GM12878 (cell line): ENCODE data around the gene GALP. TPM values are rescaled to one million over a fixed set of nuclear protein-coding genes. Genes with fewer than 3 reads are reported as not detected.
"Not testable (repeated sequence)": the region's sequence is repeated elsewhere in the genome, so short reads cannot be mapped to it uniquely, and the experiment has no call there.

Experiments
- ATAC-seq: fragments of 200-7000 bp; cut with Tn5 transposase; 3 replicates; pipeline ENCODE4 v1.9.1; 2020; ENCODE audit warnings: mild to moderate bottlenecking, moderate library complexity
- Bru-seq: library from RNA; stranded (reverse); fragments of 400-500 nt; gene quantifications from one replicate; lab custom pipeline; 2021; lab: Mats Ljungman, UMichigan
- BruChase-seq, 2 experiments: library from RNA; stranded (reverse); fragments of 400-500 nt; gene quantifications; one replicate each; lab custom pipeline; 2021; lab: Mats Ljungman, UMichigan
- BruUV-seq: library from RNA; stranded (reverse); fragments of 400-500 nt; replicated peaks from 2 replicates; lab custom pipeline; 2021; lab: Mats Ljungman, UMichigan
- CTCF ChIA-PET: fragments of 300-600 bp; sonication (Branson Sonifier 250); formaldehyde crosslinking; extraction: SDS; loops from one replicate; lab custom pipeline; 2021; ENCODE audit warnings: inconsistent platforms; lab: Yijun Ruan, JAX
- POLR2A ChIA-PET: fragments of 350-600 bp; formaldehyde crosslinking; extraction: SDS; loops from one replicate; lab custom pipeline; 2021; ENCODE audit warnings: inconsistent platforms; lab: Charles Lee
- RAD21 ChIA-PET: fragments of 300-600 bp; sonication (Branson Sonifier 250); formaldehyde crosslinking; loops from one replicate; lab custom pipeline; 2023; ENCODE audit warnings: antibody characterized with exemption; ENCODE audit not compliant: unreplicated experiment; lab: Charles Lee
- SMC1A ChIA-PET: fragments of 300-600 bp; sonication (Branson Sonifier 250); formaldehyde crosslinking; loops from one replicate; lab custom pipeline; 2023; ENCODE audit not compliant: unreplicated experiment, uncharacterized antibody; lab: Charles Lee
- DNase-seq: peaks from one replicate; pipeline ENCODE4 v3.0.0-alpha.2; 2011; ENCODE audit warnings: low read depth, low spot score
- FAIRE-seq: peaks from 3 replicates; lab custom pipeline; 2011; peaks lifted over from hg19 to GRCh38; lab: Jason Lieb, UNC
- H2AFZ ChIP-seq: 2 replicates; pipeline ENCODE4 v1.6.0; 2011; ENCODE audit warnings: low read depth, low read length, control low read depth; ENCODE audit not compliant: control insufficient read depth
- H3K27ac ChIP-seq: 2 replicates; pipeline ENCODE4 v1.5.1; 2011; ENCODE audit warnings: control low read depth; ENCODE audit not compliant: control insufficient read depth, insufficient read depth
- H3K27me3 ChIP-seq, 2 experiments: replicated peaks in 1 of 2; 2 replicates each; pipeline versions ENCODE4 v1.6.0 to v1.6.1; 2011; ENCODE audit warnings: low read length in 1 of 2; ENCODE audit not compliant: control insufficient read depth in 2 of 2, insufficient read depth in 2 of 2
- H3K36me3 ChIP-seq, 2 experiments: 2 replicates each; pipeline ENCODE4 v1.5.1; 2011; ENCODE audit warnings: low read length in 1 of 2; ENCODE audit not compliant: control insufficient read depth in 2 of 2, insufficient read depth in 2 of 2
- H3K4me1 ChIP-seq: 2 replicates; pipeline ENCODE4 v1.6.1; 2011; ENCODE audit warnings: mild to moderate bottlenecking, low read length, moderate library complexity, mixed read lengths; ENCODE audit not compliant: control insufficient read depth, insufficient read depth
- H3K4me2 ChIP-seq: 2 replicates; pipeline ENCODE4 v1.6.0; 2011; ENCODE audit warnings: control low read depth; ENCODE audit not compliant: control insufficient read depth, insufficient read depth
- H3K4me3 ChIP-seq: fragments of 200-600 bp; sonication (generic); 2 replicates; pipeline ENCODE4 v1.5.1; 2016
- H3K79me2 ChIP-seq: 2 replicates; pipeline ENCODE4 v1.6.0; 2011; ENCODE audit warnings: low read length; ENCODE audit not compliant: control insufficient read depth, insufficient read depth
- H3K9ac ChIP-seq: 2 replicates; pipeline ENCODE4 v1.8.0; 2011; ENCODE audit warnings: low read length, control low read depth, mixed read lengths; ENCODE audit not compliant: control insufficient read depth, insufficient read depth
- H3K9me3 ChIP-seq: replicated peaks from 3 replicates; pipeline ENCODE4 v1.5.1; 2011; ENCODE audit warnings: mild to moderate bottlenecking, low read length; ENCODE audit not compliant: control insufficient read depth, insufficient read depth
- H4K20me1 ChIP-seq: 2 replicates; pipeline ENCODE4 v1.6.0; 2011; ENCODE audit not compliant: control insufficient read depth, insufficient read depth
- NFYB ChIP-seq: IDR thresholded peaks from 2 replicates; pipeline ENCODE4 v1.6.1; 2011; ENCODE audit warnings: low read depth, mild to moderate bottlenecking, low read length, improper control_type of control experiment, moderate library complexity; ENCODE audit not compliant: insufficient read depth
- SIN3A ChIP-seq: IDR thresholded peaks from 2 replicates; pipeline ENCODE4 v1.6.1; 2012; ENCODE audit warnings: low read depth, low read length, improper control_type of control experiment
- ZBTB40 ChIP-seq: fragments of 450-650 bp; IDR thresholded peaks from 2 replicates; pipeline ENCODE4 v1.6.1; 2016; ENCODE audit warnings: mild to moderate bottlenecking, moderate library complexity, borderline replicate concordance
- WGBS: methylation state at CpG from one replicate; pipeline ENCODE4 v1.1.6; 2016; ENCODE audit warnings: low lambda C conversion rate; ENCODE audit not compliant: insufficient replicate concordance, insufficient coverage; ENCODE audit errors: missing lambda C conversion rate; 5-methylcytosine and 5-hydroxymethylcytosine counted together
- in situ Hi-C: fragments of 300-500 bp; cut with MboI; formaldehyde crosslinking; loops from 9 replicates; pipeline ENCODE4 v1.14.3; 2018; ENCODE audit warnings: mixed read lengths
- intact Hi-C: fragments of 100-400 bp; cut with micrococcal nuclease; formaldehyde crosslinking; loops from one replicate; pipeline ENCODE4 v1.14.2; 2022; ENCODE audit not compliant: unreplicated experiment
- long read RNA-seq, 2 experiments: library from polyadenylated mRNA; unstranded; transcript quantifications; one replicate each; pipeline ENCODE4 v2.0.0, GENCODE V29; 2019 to 2020
- polyA minus RNA-seq, 3 experiments: library from RNA; depleted of rRNA, polyadenylated mRNA; stranded (reverse); fragments of >200 nt; gene quantifications; 2 replicates each; pipeline ENCODE4 v1.2.3, GENCODE V29; 2011
- polyA plus RNA-seq, 11 experiments: library from polyadenylated mRNA; depleted of rRNA in 4 of 11; unstranded in 6 of 11; stranded (reverse) in 5 of 11; fragments of >200 nt; fragmentation: Nextera tagmentation in 4 of 11; fragmentation: Illumina TruSeq in 1 of 11; extraction: Ambion mirVana in 4 of 11; extraction: Trizol in 1 of 11; gene quantifications; 1 replicate in 1 of 11; 2 replicates in 10 of 11; pipeline versions ENCODE4 v1.2.1 to v1.2.3, GENCODE V29; 2011 to 2016; ENCODE audit warnings: inconsistent platforms in 2 of 11, missing spikeins in 2 of 11, low read depth in 1 of 11
- total RNA-seq, 4 experiments: library from RNA; depleted of rRNA in 3 of 4; stranded (reverse); fragments of >200 nt in 3 of 4; fragmentation: Illumina TruSeq in 1 of 4; extraction: Trizol in 1 of 4; gene quantifications; 2 replicates each; pipeline versions ENCODE4 v1.2.1 to v1.2.3, GENCODE V29; 2013 to 2021

The GALP gene
- not detected in 2 replicates for total RNA-seq (2013; cell fraction: nucleolus; rRNA removed)
- total RNA-seq (2014; rRNA removed) (not detected in 2 replicates), total RNA-seq (2014; rRNA removed; fragmentation: Illumina TruSeq; extraction: Trizol) (not detected in 2 replicates), total RNA-seq (2021) (not detected in 2 replicates), polyA plus RNA-seq (2011; rRNA removed) (not detected in 2 replicates), polyA plus RNA-seq (2014; fragmentation: Illumina TruSeq; extraction: Trizol) (not detected in 2 replicates), polyA plus RNA-seq (2014; fragmentation: Nextera tagmentation; extraction: Ambion mirVana) (not detected), polyA plus RNA-seq (2014; rRNA removed) (not detected in 2 replicates), polyA plus RNA-seq (2016; fragmentation: Nextera tagmentation; extraction: Ambion mirVana) (not detected), polyA minus RNA-seq (2011; rRNA and poly(A)+ RNA removed) (not detected in 2 replicates), Bru-seq, nascent RNA (not detected), BruChase-seq, experiment 1, labeled RNA remaining after a 6-hour chase (not detected), BruChase-seq, experiment 2, labeled RNA remaining after a 2-hour chase (not detected)
- polyA plus RNA-seq (2011; ENCODE audit: low read depth), result not detected
- polyA plus RNA-seq (2011; cell fraction: cytosol; rRNA removed), result not detected in 2 replicates
- not detected in 2 replicates for polyA plus RNA-seq (2011; cell fraction: nucleus; rRNA removed)
- polyA plus RNA-seq (2012), result not detected in 2 replicates
- polyA minus RNA-seq (2011; cell fraction: cytosol; rRNA and poly(A)+ RNA removed), result not detected in 2 replicates
- polyA minus RNA-seq (2011; cell fraction: nucleus; rRNA and poly(A)+ RNA removed), result not detected in 2 replicates
- long read RNA-seq, experiment 1, result 0 reads
- long read RNA-seq, experiment 2, result 0 reads

DNA sequence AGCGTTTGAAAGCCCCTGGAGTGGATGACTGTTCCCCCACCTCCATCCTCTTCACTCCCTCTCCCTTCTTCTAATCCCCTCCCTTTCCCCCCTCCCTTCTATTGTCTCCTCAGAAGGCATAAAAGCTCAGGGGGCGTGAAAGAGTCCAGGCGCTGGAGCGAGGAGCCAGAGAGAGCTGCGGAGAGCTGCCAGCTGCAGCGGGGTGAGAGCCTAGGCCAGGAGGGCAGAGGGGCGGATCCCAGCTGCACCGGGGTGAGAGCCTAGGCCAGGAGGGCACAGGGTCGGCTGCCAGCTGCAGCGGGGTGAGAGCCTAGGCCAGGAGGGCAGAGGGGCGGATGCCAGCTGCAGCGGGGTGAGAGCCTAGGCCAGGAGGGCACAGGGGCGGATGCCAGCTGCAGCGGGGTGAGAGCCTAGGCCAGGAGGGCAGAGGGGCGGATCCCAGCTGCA, at the start of gene GALP:
Gene GALP (plus strand): TSS at position 148 of the 447 bp plus-strand sequence. CDS start 1,101 bp downstream, outside the sequence.
- not testable (repeated sequence) for H3K4me1 ChIP-seq, H3K9ac ChIP-seq, FAIRE-seq

DNA sequence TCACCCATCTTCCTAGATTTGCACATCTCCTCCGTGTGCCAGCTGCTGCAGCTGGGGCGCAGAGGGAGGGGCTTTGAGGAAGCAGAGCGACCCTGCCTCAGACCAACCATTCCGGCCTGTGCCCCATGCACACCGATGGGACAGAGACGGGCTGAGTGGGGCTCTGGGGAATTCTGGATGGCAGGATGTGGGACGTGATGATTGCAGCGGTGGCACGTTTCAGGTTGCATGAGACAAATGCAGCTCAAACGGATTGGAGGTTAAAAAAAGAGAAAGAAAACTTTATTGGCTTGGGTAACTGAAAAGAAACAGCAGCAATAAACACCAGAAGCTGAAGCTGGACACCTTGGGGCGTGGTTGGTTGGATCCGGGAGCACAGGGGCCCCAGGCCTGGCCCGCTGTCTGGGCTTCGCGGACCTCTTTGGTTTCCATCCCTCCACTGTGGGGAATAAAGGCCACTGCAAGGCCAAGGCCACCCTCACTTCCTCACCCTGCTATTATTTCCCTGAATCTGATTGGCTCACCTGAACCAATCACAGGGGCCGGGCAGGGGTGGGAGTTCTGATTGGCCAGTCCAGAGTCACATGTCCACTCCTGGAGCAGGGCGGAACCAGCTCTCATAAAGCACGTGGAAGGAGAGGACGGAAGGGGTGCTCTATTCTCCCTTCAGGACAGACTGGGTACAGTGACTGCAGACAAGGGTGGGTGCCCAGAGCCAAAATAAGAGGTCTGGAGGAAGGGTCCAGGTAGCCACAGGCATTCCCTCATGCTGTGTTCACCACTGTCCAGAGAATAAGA, 48.6 kb upstream of the GALP start:
- 60% methylated on average over 19 of the region's 19 CpGs for WGBS
- intact Hi-C loops, result no loop called here
- DNase-seq, result no peak
- H3K27me3 ChIP-seq, result no peaks in the 10 kb centered on the region
- ATAC-seq, result no peak
- H3K9ac ChIP-seq, result no peak overlapping the region
- H2AFZ ChIP-seq, result no peak overlapping the region
- no peak overlapping the region for H3K27ac ChIP-seq
- no peak overlapping the region for H3K4me2 ChIP-seq
- RAD21 ChIA-PET, result no interaction called here
- H3K9me3 ChIP-seq, result no peaks in the 10 kb centered on the region
- no peaks in the 10 kb centered on the region for H3K36me3 ChIP-seq
- TF ChIP-seq ZBTB40, result no peak; the same call in 1 of the 2 replicates
- TF ChIP-seq SIN3A, result no peak
- 0 out of 2 replicates have a peak, but pooled peaks have one; percentile 25 for TF ChIP-seq NFYB
- H3K79me2 ChIP-seq, result no peaks in the 10 kb centered on the region
- H4K20me1 ChIP-seq, result no peaks in the 10 kb centered on the region
- SMC1A ChIA-PET, result interaction anchor here (0.6 kb wide), 1 partner anchor 1980 kb away, joined by 3 read pairs; no protein-coding TSS in a partner anchor
- FAIRE-seq, result no peak
- no peak overlapping the region for H3K4me3 ChIP-seq
- BruUV-seq, result no TSS peak
- H3K4me1 ChIP-seq, result no peaks in the 10 kb centered on the region
- CTCF ChIA-PET, result no interaction called here
- POLR2A ChIA-PET, result no interaction called here
- in situ Hi-C loops, result loop anchor here (25.0 kb wide), 1 partner anchor 1685 kb away; the partner anchor contains the start of gene ZNF552

More for the DNA sequence above, at the start of gene GALP:
- DNase-seq, intact Hi-C loops, H3K4me2 ChIP-seq, in situ Hi-C loops, POLR2A ChIA-PET, BruUV-seq, H4K20me1 ChIP-seq, H3K27me3 ChIP-seq, H3K4me3 ChIP-seq, H2AFZ ChIP-seq, H3K27ac ChIP-seq, H3K79me2 ChIP-seq, H3K36me3 ChIP-seq, SMC1A ChIA-PET, ATAC-seq, H3K9me3 ChIP-seq: not testable (repeated sequence)
- CTCF ChIA-PET, result interaction anchor here (1.1 kb wide), 2 partner anchors 95 to 110 kb away, joined by 3 to 4 read pairs; no protein-coding TSS in a partner anchor
- RAD21 ChIA-PET, result interaction anchor here (0.5 kb wide), 1 partner anchor 11 kb away, joined by 3 read pairs; no protein-coding TSS in a partner anchor
- 55% methylated on average over 14 of the region's 15 CpGs for WGBS
